NCI-H146 treated with DMSO at 0.1 percent for 48 hours (cell line): ENCODE measurements around the gene HECTD1.
"Not testable (repeated sequence)": the region's sequence is repeated elsewhere in the genome, so short reads cannot be mapped to it uniquely, and the experiment has no call there.

Source experiments
- DNase-seq: peaks from one replicate; lab custom pipeline; 2025; ENCODE audit not compliant: unreplicated experiment; lab: John Stamatoyannopoulos, UW

Gene HECTD1

GRCh38 chr14:31207755-31208545, at the start of gene HECTD1:
Gene HECTD1, minus strand, starts transcription at chr14:31207793. Its CDS starts 1,857 bp downstream, at chr14:31205936.
- peak; percentile 74 for DNase-seq

DNA sequence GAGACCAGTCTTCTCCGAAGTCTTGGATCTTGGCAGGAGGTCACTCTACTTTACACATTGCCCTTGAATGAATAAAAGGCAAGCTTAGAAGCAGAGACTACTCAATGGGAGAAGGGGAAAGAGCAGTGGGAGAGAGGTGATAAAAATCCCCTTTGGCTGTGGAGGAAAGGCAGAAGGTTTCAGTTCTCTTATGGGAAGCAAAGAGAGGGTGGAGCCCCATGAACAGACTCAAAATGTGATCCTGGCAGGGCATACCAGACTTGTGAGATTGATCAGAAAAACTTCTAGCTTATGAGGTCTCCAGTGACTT, 49.6 kb upstream of the HECTD1 start:
- no peak for DNase-seq

DNA sequence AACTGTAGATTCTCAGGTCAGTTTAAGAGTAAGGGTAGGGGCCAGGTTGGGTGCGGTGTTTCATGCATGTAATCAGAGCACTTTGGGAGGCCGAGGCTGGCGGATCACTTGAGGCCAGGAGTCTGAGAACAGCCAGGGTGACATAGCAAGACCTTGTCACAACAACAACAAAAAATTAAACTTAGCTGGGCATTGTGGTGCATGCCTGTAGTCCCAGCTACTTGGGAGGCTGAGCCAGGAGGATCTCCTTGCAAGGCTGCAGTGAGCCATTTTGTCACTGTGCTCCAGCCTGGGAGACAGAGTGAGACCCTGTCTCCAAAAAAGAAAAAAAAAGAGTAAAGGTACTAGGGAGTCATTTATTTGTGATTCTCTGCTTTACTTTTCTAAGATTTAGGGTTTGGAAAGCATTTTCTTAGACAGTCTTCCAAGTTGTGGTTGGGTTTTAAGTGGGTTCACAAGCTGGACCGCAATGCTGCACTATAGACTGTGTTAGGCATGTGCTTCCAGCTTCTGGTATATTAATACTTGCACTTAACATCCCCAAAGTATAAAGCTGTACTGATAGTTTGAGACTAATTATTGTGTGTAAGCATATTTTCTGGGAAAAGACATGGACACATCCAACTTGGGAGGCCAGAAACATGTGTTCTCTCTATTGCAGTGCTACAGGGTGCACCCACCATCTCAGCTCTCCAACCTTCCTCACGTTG, 49.1 kb upstream of the HECTD1 start:
- no peak for DNase-seq

GRCh38 chr14:31255918-31256317, 48.3 kb upstream of the HECTD1 start:
- DNase-seq = not testable (repeated sequence)

DNA sequence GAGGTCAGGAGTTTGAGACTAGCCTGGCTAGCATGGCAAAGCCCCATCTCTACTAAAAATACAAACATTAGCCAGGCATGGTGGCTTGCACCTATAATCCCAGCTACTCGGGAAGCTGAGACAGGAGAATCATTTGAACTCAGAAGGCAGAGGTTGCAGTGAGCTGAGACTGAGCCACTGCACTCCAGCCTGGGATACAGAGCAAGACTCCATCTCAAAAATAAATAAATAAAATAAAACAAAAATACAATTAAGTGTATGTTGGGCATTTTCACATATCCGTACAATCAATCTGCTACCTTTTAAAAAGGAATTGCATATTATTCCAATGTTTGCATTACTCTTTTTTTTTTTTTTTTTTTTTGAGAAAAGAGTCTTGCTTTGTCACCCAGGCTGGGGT, 47.7 kb upstream of the HECTD1 start:
- no peak for DNase-seq

GRCh38 chr14:31253746-31254471, 46.3 kb upstream of the HECTD1 start:
- no peak for DNase-seq

GRCh38 chr14:31252865-31253264, 45.3 kb upstream of the HECTD1 start:
- no peak for DNase-seq

- DNase-seq = no peak
Measured at GRCh38 chr14:31251028-31251958, 43.7 kb upstream of the HECTD1 start.

GRCh38 chr14:31244626-31245025, 37.0 kb upstream of the HECTD1 start:
- DNase-seq = no peak

DNA sequence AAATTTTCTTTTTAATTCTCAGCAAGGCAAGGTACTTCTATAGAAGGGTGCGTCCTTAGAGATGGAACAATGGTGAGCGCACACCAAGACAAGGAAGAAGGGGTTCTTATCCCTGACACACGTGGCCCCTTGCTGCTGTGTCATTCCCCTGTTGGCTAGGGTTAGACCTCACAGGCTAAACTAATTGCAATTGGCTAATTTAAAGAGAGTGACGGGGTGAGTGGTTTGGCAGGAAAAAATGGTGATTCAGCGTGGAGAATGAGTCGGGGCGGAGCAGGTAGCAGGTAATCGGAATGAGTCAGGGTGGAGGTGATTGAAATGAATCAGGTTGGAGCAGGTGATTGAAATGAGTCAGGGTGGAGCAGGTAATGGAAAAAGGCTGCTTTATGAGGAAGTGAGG, 36.3 kb upstream of the HECTD1 start:
- no peak for DNase-seq

DNA sequence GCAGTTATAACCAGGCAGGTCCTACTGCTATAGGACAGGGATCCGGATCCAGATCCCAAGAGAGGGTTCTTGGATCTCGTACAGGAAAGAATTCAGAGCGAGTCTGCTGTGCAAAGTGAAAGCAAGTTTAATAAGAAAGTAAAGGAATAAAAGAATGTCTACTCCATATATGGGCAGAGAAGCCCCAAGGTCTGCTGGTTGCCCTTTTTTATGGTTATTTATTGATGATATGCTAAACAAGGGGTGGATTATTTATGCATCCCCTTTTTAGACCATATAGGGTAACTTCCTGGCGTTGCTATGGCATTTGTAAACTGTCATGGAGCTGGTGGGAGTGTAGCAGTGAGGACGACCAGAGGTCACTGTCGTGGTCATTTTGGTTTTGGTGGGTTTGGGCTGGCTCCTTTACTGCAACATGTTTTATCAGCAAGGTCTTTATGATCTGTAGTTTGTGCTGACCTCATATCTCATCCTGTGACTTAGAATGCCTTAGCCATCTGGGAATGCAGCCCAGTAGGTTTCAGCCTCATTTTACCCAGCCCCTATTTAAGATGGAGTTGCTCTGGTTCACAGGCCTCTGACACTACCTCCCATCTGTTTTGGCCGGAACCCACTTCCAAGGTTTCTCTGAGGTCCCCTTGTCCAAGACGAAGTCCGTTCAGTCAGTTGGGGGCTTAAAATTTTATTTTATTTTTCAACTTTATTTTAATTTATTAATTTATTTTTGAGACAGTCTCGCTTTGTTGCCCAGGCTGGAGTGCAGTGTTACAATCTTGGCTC, 34.8 kb upstream of the HECTD1 start:
- DNase-seq = not testable (repeated sequence)

GRCh38 chr14:31241450-31242114, 34.0 kb upstream of the HECTD1 start:
- no peak for DNase-seq

DNA sequence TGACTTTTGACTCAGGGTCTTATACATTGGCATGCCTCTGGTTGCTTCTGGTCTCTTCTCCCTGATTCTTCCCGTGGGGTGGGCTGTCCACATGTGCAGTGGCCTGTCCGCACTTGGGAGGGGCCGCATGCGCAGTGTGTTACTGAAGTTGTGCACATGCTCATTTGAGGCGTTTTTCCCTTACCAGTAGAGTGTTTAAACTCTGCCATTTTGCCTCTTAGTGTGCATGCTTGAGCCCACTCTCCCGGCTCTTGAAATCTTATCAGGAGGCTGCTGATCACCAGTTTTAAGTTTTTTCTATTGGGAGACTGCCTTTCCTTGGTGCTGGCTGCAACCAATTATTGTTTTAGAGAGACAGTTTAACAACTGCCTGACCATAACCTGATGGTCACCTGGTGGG, 32.1 kb upstream of the HECTD1 start:
- no peak for DNase-seq

DNA sequence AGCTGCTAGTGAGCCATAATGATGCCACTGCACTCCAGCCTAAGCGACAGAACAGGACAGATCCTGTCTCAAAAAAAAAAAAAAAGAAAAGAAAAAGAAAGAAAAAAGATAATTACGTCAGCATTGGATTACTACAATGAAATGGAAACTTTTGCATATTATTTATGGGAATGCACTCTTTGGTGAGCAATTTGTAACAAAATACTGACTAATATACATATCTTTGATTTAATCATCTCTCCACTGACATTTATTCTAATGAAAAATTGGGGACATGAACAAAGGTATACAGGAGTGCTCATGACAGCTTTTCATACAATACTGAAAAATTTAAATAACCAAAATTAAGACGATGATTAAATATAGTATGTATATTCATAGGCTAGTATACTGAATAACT, 27.9 kb upstream of the HECTD1 start:
- DNase-seq = no peak

DNA sequence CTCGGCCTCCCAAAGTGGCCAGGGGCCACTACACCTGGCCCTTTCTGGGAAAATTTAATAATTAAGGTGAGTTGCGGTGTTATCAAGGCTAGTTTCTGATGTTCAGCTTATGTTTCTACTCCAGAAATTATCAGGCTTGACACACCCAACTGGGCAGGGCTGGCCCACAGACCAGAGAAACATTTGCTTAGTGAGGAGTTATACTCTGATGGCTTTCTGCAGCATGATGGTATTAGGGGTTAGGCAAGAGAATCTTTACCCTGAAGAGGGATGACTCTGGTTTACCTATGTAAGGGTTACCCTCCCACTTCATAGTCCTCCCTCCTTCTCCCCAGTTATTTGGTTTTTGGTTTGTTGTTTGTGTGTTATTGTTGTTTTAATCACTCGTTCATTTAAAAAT, 24.5 kb upstream of the HECTD1 start:
- DNase-seq = no peak

GRCh38 chr14:31231272-31231671, 23.7 kb upstream of the HECTD1 start:
- not testable (repeated sequence) for DNase-seq

- no peak for DNase-seq
Measured at GRCh38 chr14:31230573-31230958, 23.0 kb upstream of the HECTD1 start.

- DNase-seq = no peak
Measured at GRCh38 chr14:31229638-31230572, 22.3 kb upstream of the HECTD1 start.

DNA sequence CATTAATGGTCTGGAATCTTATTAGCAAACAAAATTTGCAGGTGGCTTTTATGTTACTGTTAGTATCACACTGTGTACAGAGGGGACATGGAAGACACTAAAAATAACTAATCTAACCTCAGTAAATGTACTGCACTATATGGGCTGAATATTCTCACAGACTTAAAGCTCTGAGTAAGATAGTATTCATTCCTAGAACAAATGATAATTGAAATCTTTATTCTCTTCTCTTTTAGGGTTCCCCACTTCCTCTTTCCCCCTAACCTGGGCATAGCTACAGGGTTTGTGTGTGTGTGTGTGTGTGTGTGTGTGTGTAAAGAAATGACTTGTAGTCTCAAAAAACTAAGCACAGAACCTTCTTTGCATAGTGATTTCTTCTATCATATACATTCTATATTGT, 21.4 kb upstream of the HECTD1 start:
- DNase-seq = no peak
